SK-N-SH (cell line): ENCODE data around the gene UBE2I. TPM values are rescaled to one million over a fixed set of nuclear protein-coding genes. Genes with fewer than 3 reads are reported as not detected.

ENCODE experiments used
- CTCF ChIA-PET: fragments of 300-600, 350-600 bp; formaldehyde crosslinking; extraction: SDS; loops from one replicate; lab custom pipeline; 2021; lab: Yijun Ruan, JAX
- POLR2A ChIA-PET: fragments of 350-600 bp; sonication (Branson Sonifier 250); formaldehyde crosslinking; extraction: SDS; loops from one replicate; lab custom pipeline; 2020; ENCODE audit warnings: antibody characterized with exemption, inconsistent platforms; lab: Yijun Ruan, JAX
- DNase-seq: peaks from one replicate; pipeline ENCODE4 v3.0.0; 2012
- H2AFZ ChIP-seq: fragments of 200-600 bp; sonication (generic); 2 replicates; pipeline ENCODE4 v1.8.1; 2016; ENCODE audit warnings: antibody characterized with exemption, mild to moderate bottlenecking, low read depth
- H3F3A ChIP-seq: fragments of 200-600 bp; sonication (generic); replicated peaks from 2 replicates; pipeline ENCODE3; 2016; ENCODE audit warnings: antibody characterized with exemption, mild to moderate bottlenecking; ENCODE audit not compliant: insufficient read depth
- H3K27ac ChIP-seq, 2 experiments: fragments of 200-500 bp in 1 of 2; fragments of 200-600 bp in 1 of 2; sonication (Bioruptor generic) in 1 of 2; sonication (generic), shearing (Covaris generic) in 1 of 2; 2 replicates each; pipeline versions ENCODE4 v1.5.1 to v1.6.1; 2014 to 2016; ENCODE audit warnings: low read depth in 2 of 2, inconsistent platforms in 1 of 2, low read length in 1 of 2, mild to moderate bottlenecking in 1 of 2, mixed read lengths in 1 of 2
- H3K27me3 ChIP-seq: fragments of 200-600 bp; sonication (generic), shearing (Covaris generic); 2 replicates; pipeline ENCODE4 v1.6.1; 2016; ENCODE audit warnings: mixed run types; ENCODE audit not compliant: insufficient read depth
- H3K36me3 ChIP-seq, 2 experiments: fragments of 200-500 bp in 1 of 2; fragments of 200-600 bp in 1 of 2; sonication (Bioruptor generic) in 1 of 2; sonication (generic) in 1 of 2; replicated peaks in 1 of 2; 2 replicates each; pipeline versions ENCODE3 to v1.5.1; 2014 to 2016; ENCODE audit warnings: low read length in 1 of 2, mild to moderate bottlenecking in 1 of 2; ENCODE audit not compliant: insufficient read depth in 2 of 2, control insufficient read depth in 1 of 2
- H3K4me1 ChIP-seq, 2 experiments: fragments of 200-500 bp in 1 of 2; fragments of 200-600 bp in 1 of 2; sonication (Bioruptor generic) in 1 of 2; sonication (generic), shearing (Covaris generic) in 1 of 2; 2 replicates each; pipeline versions ENCODE4 v1.5.1 to v1.6.1; 2014 to 2016; ENCODE audit warnings: low read depth in 1 of 2, low read length in 1 of 2, mixed run types in 1 of 2; ENCODE audit not compliant: insufficient read depth in 2 of 2, control insufficient read depth in 1 of 2
- H3K4me2 ChIP-seq: fragments of 200-600 bp; sonication (generic), shearing (Covaris generic); 2 replicates; pipeline ENCODE4 v1.6.1; 2017; ENCODE audit warnings: mixed run types
- H3K4me3 ChIP-seq, 2 experiments: fragments of 200-500 bp in 1 of 2; fragments of 200-600 bp in 1 of 2; sonication (Bioruptor generic) in 1 of 2; sonication (generic), shearing (Covaris generic) in 1 of 2; 2 replicates each; pipeline versions ENCODE4 v1.5.1 to v1.8.1; 2014 to 2016; ENCODE audit warnings: low read depth in 2 of 2, inconsistent platforms in 1 of 2, low read length in 1 of 2, mild to moderate bottlenecking in 1 of 2, mixed read lengths in 1 of 2, moderate library complexity in 1 of 2
- H3K79me2 ChIP-seq: fragments of 200-600 bp; sonication (generic); 2 replicates; pipeline ENCODE4 v1.8.1; 2017; ENCODE audit warnings: mild to moderate bottlenecking; ENCODE audit not compliant: insufficient read depth
- H3K9ac ChIP-seq: fragments of 200-600 bp; sonication (generic); 2 replicates; pipeline ENCODE4 v1.6.1; 2017; ENCODE audit warnings: mixed run types
- H3K9me2 ChIP-seq: fragments of 200-600 bp; sonication (generic); 2 replicates; pipeline ENCODE4 v1.6.1; 2017; ENCODE audit warnings: mixed run types
- H3K9me3 ChIP-seq: fragments of 200-600 bp; sonication (generic); 2 replicates; pipeline ENCODE4 v1.6.1; 2017; ENCODE audit warnings: mixed run types, mild to moderate bottlenecking, moderate library complexity
- H4K20me1 ChIP-seq: fragments of 200-600 bp; sonication (generic); 2 replicates; pipeline ENCODE4 v1.6.1; 2017; ENCODE audit warnings: mild to moderate bottlenecking, mixed run types; ENCODE audit not compliant: insufficient read depth
- CHD2 ChIP-seq: fragments of 150-350 bp; IDR thresholded peaks from 2 replicates; pipeline ENCODE4 v1.6.1; 2018; ENCODE audit warnings: low read length; ENCODE audit not compliant: partially characterized antibody
- ELF1 ChIP-seq: IDR thresholded peaks from 2 replicates; pipeline ENCODE4 v1.4.0; 2012
- EZH2phosphoT487 ChIP-seq: fragments of 200-600 bp; sonication (generic); IDR thresholded peaks from 2 replicates; pipeline ENCODE4 v1.6.1; 2017; ENCODE audit warnings: low read depth, mixed run types, mild to moderate bottlenecking, antibody characterized with exemption, moderate library complexity, borderline replicate concordance
- FOSL2 ChIP-seq: IDR thresholded peaks from 2 replicates; pipeline ENCODE4 v1.4.0; 2012; ENCODE audit warnings: low read depth, mild to moderate bottlenecking, moderate library complexity, borderline replicate concordance
- GATA2 ChIP-seq: sonication (generic); formaldehyde crosslinking; IDR thresholded peaks from 2 replicates; pipeline ENCODE4 v1.5.0; 2020; ENCODE audit warnings: mild to moderate bottlenecking, missing genetic modification reagents
- NFIC ChIP-seq: IDR thresholded peaks from 2 replicates; pipeline ENCODE4 v1.4.0; 2012; ENCODE audit warnings: borderline replicate concordance
- RFX5 ChIP-seq: IDR thresholded peaks from 2 replicates; pipeline ENCODE4 v1.6.1; 2012; ENCODE audit warnings: mild to moderate bottlenecking, improper control_type of control experiment, low read length
- RXRA ChIP-seq: IDR thresholded peaks from 2 replicates; pipeline ENCODE4 v1.4.0; 2012; ENCODE audit warnings: low read depth, mild to moderate bottlenecking, borderline replicate concordance
- SIN3A ChIP-seq: IDR thresholded peaks from 2 replicates; pipeline ENCODE4 v1.6.1; 2012; ENCODE audit warnings: low read depth, mild to moderate bottlenecking, low read length, moderate library complexity, borderline replicate concordance
- TAF1 ChIP-seq: IDR thresholded peaks from 2 replicates; pipeline ENCODE4 v1.6.1; 2012; ENCODE audit warnings: low read depth, mild to moderate bottlenecking, low read length, moderate library complexity, borderline replicate concordance
- TCF12 ChIP-seq: IDR thresholded peaks from 2 replicates; pipeline ENCODE4 v1.4.0; 2012
- TEAD4 ChIP-seq: IDR thresholded peaks from 2 replicates; pipeline ENCODE4 v1.4.0; 2012; ENCODE audit warnings: mild to moderate bottlenecking, borderline replicate concordance; ENCODE audit not compliant: insufficient read depth
- USF2 ChIP-seq: fragments of 150-350 bp; IDR thresholded peaks from 2 replicates; pipeline ENCODE4 v1.6.1; 2017; ENCODE audit warnings: antibody characterized with exemption, low read length, low read depth, borderline replicate concordance
- WGBS: methylation state at CpG from one replicate; pipeline ENCODE4 v1.1.6; 2017; ENCODE audit warnings: low lambda C conversion rate; 5-methylcytosine and 5-hydroxymethylcytosine counted together
- polyA plus RNA-seq, 3 experiments: library from polyadenylated mRNA; depleted of rRNA; stranded (reverse); fragments of >200 nt; gene quantifications; 2 replicates each; pipeline ENCODE4 v1.2.3, GENCODE V29; 2012
- TF ChIP-seq, protein P1 (sequence below): IDR thresholded peaks from 2 replicates; pipeline ENCODE4 v1.4.0; 2012; ENCODE audit warnings: low read depth
- TF ChIP-seq, protein P2 (sequence below): IDR thresholded peaks from 2 replicates; pipeline ENCODE4 v1.4.0; 2012; ENCODE audit warnings: low read depth, borderline replicate concordance
- TF ChIP-seq, protein P3 (sequence below): IDR thresholded peaks from 2 replicates; pipeline ENCODE4; 2012

UBE2I gene
- polyA plus RNA-seq, 1 of the 3 experiments (the other 2 are of a cell fraction), result 107 TPM

- Histone ChIP-seq H4K20me1 (0 out of 2 replicates have a peak, but pooled peaks cover 7% of the 10 kb centered on the region), H3K4me2 (no peak overlapping the region), H3F3A (no peaks in the 10 kb centered on the region), H3K9me3 (no peaks in the 10 kb centered on the region), H3K4me1 (peaks cover 0 to 26% of the 10 kb centered on the region in 2 experiments; a peak in 1 of 4 replicates), H3K36me3 (no peaks in the 10 kb centered on the region), H3K79me2 (no peaks in the 10 kb centered on the region), H3K27me3 (peaks cover 57% of the 10 kb centered on the region), H3K9ac (no peak overlapping the region), H2AFZ (no peak overlapping the region), H3K27ac (no peak overlapping the region), H3K9me2 (no peaks in the 10 kb centered on the region)
- no peak for DNase-seq
- CTCF ChIA-PET, result interaction anchor here (1.1 to 2.2 kb wide), 3 partner anchors 12 to 29 kb away, joined by 4 to 7 read pairs (median 4); no protein-coding TSS in a partner anchor
- WGBS, result 0% methylated on average over 4 of the region's 9 CpGs
- TF ChIP-seq FOSL2 (no peak), TEAD4 (no peak), NFIC (no peak), ELF1 (no peak), TAF1 (no peak), RFX5 (no peak), GATA2 (no peak), USF2 (no peak), RXRA (no peak), SIN3A (no peak), TCF12 (no peak), CHD2 (no peak), EZH2phosphoT487 (no peak)
- TF ChIP-seq, protein P1, sequence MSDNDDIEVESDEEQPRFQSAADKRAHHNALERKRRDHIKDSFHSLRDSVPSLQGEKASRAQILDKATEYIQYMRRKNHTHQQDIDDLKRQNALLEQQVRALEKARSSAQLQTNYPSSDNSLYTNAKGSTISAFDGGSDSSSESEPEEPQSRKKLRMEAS, result no peak
- TF ChIP-seq, protein P2, sequence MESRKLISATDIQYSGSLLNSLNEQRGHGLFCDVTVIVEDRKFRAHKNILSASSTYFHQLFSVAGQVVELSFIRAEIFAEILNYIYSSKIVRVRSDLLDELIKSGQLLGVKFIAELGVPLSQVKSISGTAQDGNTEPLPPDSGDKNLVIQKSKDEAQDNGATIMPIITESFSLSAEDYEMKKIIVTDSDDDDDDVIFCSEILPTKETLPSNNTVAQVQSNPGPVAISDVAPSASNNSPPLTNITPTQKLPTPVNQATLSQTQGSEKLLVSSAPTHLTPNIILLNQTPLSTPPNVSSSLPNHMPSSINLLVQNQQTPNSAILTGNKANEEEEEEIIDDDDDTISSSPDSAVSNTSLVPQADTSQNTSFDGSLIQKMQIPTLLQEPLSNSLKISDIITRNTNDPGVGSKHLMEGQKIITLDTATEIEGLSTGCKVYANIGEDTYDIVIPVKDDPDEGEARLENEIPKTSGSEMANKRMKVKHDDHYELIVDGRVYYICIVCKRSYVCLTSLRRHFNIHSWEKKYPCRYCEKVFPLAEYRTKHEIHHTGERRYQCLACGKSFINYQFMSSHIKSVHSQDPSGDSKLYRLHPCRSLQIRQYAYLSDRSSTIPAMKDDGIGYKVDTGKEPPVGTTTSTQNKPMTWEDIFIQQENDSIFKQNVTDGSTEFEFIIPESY, result no peak
- TF ChIP-seq, protein P3, sequence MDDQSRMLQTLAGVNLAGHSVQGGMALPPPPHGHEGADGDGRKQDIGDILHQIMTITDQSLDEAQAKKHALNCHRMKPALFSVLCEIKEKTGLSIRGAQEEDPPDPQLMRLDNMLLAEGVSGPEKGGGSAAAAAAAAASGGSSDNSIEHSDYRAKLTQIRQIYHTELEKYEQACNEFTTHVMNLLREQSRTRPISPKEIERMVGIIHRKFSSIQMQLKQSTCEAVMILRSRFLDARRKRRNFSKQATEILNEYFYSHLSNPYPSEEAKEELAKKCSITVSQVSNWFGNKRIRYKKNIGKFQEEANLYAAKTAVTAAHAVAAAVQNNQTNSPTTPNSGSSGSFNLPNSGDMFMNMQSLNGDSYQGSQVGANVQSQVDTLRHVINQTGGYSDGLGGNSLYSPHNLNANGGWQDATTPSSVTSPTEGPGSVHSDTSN, result no peak
- TF ChIP-seq, all 33 proteins: peak for 0
- POLR2A ChIA-PET, result interaction anchor here (1.2 kb wide), 1 partner anchor 196 kb away, joined by 3 read pairs; no protein-coding TSS in a partner anchor
- H3K4me3 ChIP-seq, result no peak overlapping the region
Observed at GRCh38 chr16:1334739-1335138, 25.3 kb downstream of the UBE2I start.
